Astrocyte of the spinal cord (primary cell): Measurements from ENCODE around the gene KRT72.

Source experiments
- DNase-seq: peaks from one replicate; pipeline ENCODE4 v3.0.0; 2011; ENCODE audit warnings: low read depth, low spot score
- H3K4me3 ChIP-seq: 2 replicates; pipeline ENCODE4 v1.5.1; 2011; ENCODE audit warnings: low read depth, mild to moderate bottlenecking, low read length, moderate library complexity
- CTCF ChIP-seq: IDR thresholded peaks from 2 replicates; pipeline ENCODE4 v1.5.1; 2012; ENCODE audit warnings: low read depth, mild to moderate bottlenecking, low read length, inconsistent platforms
- in situ Hi-C: cut with HindIII; loops from 2 replicates; pipeline ENCODE4 v1.10.0; 2017; ENCODE audit warnings: low sequenced_read_pairs

Gene KRT72

DNA sequence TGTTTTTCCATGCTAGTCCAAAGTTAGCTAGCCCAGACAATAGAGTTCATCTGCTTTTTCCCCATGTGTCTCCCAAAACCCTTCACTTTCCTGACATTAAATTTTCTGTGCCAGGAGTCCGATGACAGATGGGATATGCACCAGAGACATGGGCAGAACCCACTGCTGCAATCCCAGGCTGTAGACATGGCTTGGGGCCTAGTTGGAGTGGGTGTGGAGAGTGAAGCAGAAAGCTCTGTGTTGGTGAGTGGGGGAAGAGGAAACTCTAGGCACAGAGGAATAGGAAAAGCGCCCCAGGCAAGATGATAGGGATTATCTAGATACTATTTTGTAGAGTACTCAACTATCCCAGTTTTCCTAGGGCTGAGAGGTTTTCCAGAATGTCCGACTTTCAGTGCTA is 22.8 kb downstream of the KRT72 start:
- TF ChIP-seq CTCF = no peak

DNA sequence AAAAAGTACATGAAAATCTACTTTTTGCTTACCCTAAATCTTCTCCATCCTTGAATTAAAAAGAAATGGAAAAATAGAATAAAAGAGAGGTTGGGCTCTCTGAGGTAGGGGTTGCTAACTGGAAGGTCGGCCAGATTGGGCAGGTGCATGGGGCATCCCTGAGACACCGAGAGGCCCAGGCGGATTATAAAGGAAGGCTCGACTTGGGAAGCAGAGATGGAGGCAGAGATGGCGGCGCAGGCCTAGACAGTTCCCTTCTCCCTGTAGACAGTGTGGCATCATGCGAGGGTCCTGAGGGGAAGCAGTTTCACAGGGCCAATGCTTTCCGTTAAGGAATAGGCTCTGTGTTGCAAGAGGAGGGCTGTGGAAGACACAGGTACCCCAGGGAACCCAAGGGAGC is 23.9 kb downstream of the KRT72 start:
- TF ChIP-seq CTCF = no peak
- in situ Hi-C loops = no loop called here
- H3K4me3 ChIP-seq = no peak overlapping the region
- no peak for DNase-seq

More for the DNA sequence above, 22.8 kb downstream of the KRT72 start:
- H3K4me3 ChIP-seq = no peak overlapping the region
- in situ Hi-C loops = no loop called here
- DNase-seq = no peak

DNA sequence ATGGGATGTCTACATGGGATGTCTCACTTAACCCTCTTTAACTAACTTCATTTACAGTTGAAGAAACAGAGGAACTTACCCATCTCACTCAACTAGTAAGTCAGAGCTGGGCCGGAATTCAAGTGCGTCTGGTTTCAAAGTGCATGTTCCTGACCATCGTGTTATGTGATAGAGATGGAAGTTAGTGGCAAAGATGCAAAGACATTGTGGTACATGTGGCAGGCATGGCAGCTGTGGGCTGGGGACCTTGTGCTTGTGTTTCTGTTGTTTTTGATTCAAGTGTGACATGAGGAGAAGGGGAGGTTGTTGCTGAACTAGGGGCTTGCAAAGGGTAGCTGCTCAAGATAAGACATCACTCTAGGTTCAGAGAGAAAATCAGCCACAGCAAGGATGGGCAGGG is 25.3 kb downstream of the KRT72 start:
- TF ChIP-seq CTCF = no peak
- in situ Hi-C loops = no loop called here
- no peak for DNase-seq
- no peak overlapping the region for H3K4me3 ChIP-seq

DNA sequence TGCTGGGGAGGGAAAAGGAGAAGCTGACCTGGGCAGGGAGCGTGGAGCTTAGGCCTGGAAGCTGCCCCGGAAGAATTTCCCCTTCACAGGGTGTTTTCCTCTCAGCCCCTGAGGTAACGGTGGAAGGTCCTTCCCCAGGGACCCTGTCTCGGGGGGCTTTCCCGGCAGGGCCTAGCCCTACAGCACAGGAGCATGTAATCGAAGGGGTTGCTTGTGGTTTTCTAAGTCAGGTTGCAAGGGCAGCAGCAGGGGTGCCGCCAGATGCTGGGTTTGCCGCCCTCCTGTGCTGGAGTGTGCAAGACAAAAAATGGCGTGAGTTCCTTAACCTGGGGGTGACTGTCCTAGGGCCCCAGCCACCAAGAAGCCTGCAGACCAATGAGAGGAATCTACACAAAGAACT is 26.0 kb downstream of the KRT72 start:
- in situ Hi-C loops = no loop called here
- TF ChIP-seq CTCF = no peak
- H3K4me3 ChIP-seq = no peak overlapping the region
- DNase-seq = no peak

DNA sequence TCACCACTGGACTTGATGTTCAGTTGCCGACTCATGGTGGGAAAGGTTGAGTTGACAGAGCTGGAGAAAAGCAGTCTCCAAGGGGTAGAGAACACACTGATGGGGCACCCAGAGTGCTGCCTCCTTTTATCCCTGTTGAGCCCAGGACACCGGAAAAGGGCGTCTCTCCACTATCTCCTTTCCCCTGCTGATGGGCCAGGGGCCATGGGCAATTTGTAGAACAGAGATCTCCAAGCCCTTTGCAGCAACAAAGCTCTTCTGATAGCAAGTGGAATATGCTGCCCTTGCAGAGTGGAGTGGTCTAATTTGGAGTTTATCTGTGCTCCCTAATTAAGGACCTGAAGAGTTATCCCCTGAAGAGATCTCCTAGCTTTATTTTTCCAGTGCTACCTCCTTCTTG is 27.5 kb downstream of the KRT72 start, which contains the start of gene KRT74:
Gene KRT74 (minus strand): TSS at position 101 of the 400 bp plus-strand sequence. CDS start 66 bp downstream, at position 35.
- TF ChIP-seq CTCF = no peak
- in situ Hi-C loops = no loop called here
- no peak for DNase-seq
- H3K4me3 ChIP-seq = no peak within 1 kb of the TSS

DNA sequence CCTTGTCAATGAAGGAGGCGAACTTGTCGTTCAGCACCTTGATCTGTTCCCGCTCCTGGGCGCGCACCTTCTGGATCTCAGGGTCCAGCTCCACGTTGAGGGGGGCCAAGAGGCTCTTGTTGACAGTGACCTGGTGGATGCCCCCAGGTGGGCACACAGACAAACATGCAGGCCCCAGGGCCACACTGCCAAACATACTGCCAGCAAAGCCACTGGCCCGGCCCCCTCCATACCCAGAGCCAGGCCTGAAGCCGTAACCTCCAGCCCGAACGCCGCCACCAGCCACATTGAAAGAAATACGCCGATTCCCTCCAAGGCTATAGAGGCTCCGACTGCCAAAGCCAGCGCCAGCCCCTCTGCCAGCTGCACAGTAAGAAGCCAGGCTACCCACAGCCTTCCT is 28.0 kb downstream of the KRT72 start:
- no peak for TF ChIP-seq CTCF
- in situ Hi-C loops = no loop called here
- DNase-seq = no peak
- no peak overlapping the region for H3K4me3 ChIP-seq

GRCh38 chr12:52570511-52570910 is 30.8 kb downstream of the KRT72 start:
- in situ Hi-C loops = no loop called here
- TF ChIP-seq CTCF = no peak

More at GRCh38 chr12:52570511-52570910, 30.8 kb downstream of the KRT72 start:
- no peak overlapping the region for H3K4me3 ChIP-seq
- no peak for DNase-seq
